Measurements from ENCODE around the gene SLC25A47.
"Not testable (repeated sequence)": the region's sequence is repeated elsewhere in the genome, so short reads cannot be mapped to it uniquely, and the experiment has no call there.

Gene SLC25A47, protein sequence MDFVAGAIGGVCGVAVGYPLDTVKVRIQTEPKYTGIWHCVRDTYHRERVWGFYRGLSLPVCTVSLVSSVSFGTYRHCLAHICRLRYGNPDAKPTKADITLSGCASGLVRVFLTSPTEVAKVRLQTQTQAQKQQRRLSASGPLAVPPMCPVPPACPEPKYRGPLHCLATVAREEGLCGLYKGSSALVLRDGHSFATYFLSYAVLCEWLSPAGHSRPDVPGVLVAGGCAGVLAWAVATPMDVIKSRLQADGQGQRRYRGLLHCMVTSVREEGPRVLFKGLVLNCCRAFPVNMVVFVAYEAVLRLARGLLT

DNA sequence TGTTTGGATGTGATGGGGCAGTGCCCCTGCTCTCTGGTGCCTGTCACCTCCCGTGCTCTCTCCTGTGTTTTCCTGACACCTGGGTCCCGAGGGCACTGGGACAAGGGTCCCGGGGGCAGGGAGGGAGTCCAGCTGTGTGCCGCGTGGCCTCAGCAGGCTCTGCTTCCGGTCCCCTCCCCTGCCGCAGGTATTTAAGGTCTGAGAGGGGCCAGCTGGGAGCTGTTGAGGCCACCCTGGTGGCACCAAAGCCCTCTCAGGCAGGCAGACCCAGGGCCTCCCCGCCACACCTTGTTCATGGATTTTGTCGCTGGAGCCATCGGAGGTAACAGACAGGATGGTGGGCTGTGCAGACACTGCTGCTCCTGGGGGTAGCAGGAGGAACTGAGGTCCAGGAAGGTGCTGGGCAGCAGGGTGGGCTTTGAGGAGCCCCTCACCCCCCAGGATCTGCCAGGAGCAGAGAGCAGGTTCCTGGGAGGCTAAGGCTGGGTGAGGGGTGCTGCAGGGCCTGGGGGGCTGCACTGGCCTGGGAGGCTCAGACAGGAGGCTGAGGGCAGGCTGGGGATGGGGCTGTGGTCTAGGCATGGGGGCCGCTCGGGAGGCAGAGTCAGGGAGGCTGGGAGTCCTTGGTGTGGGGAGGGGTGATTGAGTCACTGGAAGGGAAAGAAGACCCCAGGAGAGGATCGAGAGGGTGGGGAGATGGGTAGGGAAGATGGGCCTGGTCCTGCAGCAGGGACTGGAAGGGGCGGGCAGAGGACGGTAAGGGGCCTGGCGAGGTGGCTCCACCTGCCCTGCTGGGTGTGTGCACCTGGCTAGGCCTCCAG lies at the start of gene SLC25A47:
SLC25A47 (plus strand) TSS at position 219 of the 821 bp plus-strand sequence; CDS start at position 295, 76 bp downstream.
- Histone ChIP-seq H3K9me3 (ENCODE audit: control insufficient read depth, insufficient read depth, low read length) (no peaks in the 10 kb centered on the region), H3K9ac (ENCODE audit: low read depth, low read length) (no peak within 1 kb of the TSS), H3K4me1 (ENCODE audit: insufficient read depth, low read length) (no peaks in the 10 kb centered on the region; the same call in 1 of the 2 replicates), H3K36me3 (ENCODE audit: insufficient read depth, low read length) (no peaks in the 10 kb centered on the region)

DNA sequence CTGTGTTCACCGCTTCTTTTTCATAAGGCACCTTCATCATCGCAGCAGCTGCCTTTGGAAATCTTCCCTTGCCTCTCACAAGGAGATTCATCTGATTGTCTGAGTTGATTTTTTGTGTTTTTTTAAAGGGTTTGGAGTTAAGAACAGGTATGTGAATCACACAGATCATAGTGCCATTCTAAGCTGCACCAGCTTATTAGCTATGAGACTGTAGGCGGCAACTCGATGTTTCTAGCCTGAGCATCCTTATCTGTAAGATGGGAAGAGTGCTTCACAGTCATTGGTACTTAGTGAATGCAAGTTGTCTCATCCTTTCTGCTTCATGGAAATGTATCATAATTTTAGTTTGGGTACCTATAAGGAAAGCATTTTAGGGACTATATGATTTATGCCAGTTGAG lies 48.9 kb upstream of the SLC25A47 start:
- Histone ChIP-seq H3K36me3 (ENCODE audit: insufficient read depth, low read length) (peaks cover 4% of the 10 kb centered on the region; the same call in 1 of the 2 replicates), H3K4me1 (ENCODE audit: insufficient read depth, low read length) (peaks cover 27% of the 10 kb centered on the region), H3K9ac (ENCODE audit: low read depth, low read length) (no peak overlapping the region), H3K9me3 (ENCODE audit: control insufficient read depth, insufficient read depth, low read length) (no peaks in the 10 kb centered on the region)

DNA sequence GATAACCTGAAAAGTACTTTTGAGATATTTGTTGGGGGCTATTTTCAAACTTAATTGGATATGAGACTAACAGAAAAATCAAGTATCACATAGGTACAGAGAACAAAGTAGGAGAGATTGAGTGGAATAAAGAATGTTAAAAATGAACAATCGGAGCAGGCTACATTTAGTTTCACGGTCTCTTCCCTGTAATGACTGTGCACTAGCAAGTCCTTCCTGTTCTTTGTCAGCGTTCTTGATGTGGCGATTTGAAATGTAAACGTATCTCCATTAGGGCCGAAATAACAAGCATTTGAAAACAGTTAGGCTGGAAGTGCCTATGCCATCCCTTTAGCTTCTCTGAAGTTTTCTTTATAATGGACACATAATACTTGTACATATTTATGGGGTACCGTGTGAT lies 47.9 kb upstream of the SLC25A47 start:
- no peaks in the 10 kb centered on the region for H3K9me3 ChIP-seq (ENCODE audit: control insufficient read depth, insufficient read depth, low read length)
- H3K36me3 ChIP-seq (ENCODE audit: insufficient read depth, low read length), result peaks cover 4% of the 10 kb centered on the region; the same call in 1 of the 2 replicates
- H3K9ac ChIP-seq (ENCODE audit: low read depth, low read length), result no peak overlapping the region
- peaks cover 34% of the 10 kb centered on the region for H3K4me1 ChIP-seq (ENCODE audit: insufficient read depth, low read length)

DNA sequence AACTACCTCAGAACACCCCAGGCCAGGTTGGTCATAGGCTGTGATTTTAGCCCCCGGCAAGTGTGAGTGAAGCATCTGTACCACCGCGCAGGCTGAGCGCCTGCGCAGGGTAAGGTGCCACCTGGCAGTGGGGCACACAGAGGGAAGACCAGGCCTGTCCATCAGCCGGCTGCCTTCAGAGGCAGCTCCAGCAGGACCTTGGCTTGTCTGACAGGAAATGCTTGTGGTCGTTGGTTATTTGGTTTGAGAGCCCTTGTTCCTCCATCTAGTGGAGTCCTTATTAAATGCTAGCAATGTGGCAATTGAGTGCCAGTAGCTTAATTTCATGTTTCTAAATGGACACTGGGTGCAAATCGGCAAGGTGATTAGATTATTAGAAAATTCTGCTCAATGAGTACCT lies 44.4 kb upstream of the SLC25A47 start:
- Histone ChIP-seq H3K4me1 (ENCODE audit: insufficient read depth, low read length) (peaks cover 33% of the 10 kb centered on the region), H3K36me3 (ENCODE audit: insufficient read depth, low read length) (0 out of 2 replicates have a peak, but pooled peaks cover 4% of the 10 kb centered on the region), H3K9ac (ENCODE audit: low read depth, low read length) (no peak overlapping the region), H3K9me3 (ENCODE audit: control insufficient read depth, insufficient read depth, low read length) (no peaks in the 10 kb centered on the region)

DNA sequence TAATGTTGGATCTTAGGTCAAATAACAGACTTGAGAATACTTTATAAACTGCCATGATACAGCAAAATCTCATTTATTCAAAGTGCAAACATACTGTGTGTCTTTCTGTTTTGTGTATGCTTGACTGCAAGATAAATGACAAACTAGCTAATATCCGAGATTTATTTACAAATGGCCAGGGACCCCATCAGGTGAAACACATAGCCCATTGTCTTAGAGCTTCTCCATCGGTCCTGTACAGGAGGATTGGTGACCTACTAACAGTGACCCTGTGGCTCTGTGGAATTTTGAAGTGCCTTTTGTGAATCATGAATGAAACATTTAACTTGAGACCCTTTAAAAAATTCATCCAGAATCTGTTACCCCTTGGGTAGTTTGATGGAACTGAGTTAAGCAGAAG lies 44.0 kb upstream of the SLC25A47 start:
- Histone ChIP-seq H3K9ac (ENCODE audit: low read depth, low read length) (no peak overlapping the region), H3K9me3 (ENCODE audit: control insufficient read depth, insufficient read depth, low read length) (no peaks in the 10 kb centered on the region), H3K4me1 (ENCODE audit: insufficient read depth, low read length) (peaks cover 33% of the 10 kb centered on the region), H3K36me3 (ENCODE audit: insufficient read depth, low read length) (0 out of 2 replicates have a peak, but pooled peaks cover 4% of the 10 kb centered on the region)

DNA sequence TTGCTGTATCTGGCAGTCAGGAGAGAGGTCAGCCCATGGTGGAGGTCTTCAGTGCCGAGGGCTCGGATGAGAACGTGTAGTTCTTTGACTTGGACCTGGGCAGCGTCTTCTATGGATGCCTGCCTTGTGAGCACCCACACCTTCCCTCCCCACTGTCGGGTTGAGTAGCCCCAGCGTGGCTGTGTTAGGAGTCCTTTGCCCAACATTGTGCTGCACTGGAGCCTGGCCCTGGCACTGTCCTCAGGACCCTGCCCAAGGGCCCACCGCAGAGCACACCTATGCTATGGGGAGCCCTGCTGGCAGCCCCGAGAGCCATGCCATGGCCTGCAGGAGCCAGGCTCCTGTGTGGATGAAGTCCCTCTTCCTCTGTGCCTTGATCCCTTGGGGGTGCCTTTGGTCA lies 43.6 kb upstream of the SLC25A47 start:
- H3K4me1 ChIP-seq (ENCODE audit: insufficient read depth, low read length), result peaks cover 33% of the 10 kb centered on the region
- 0 out of 2 replicates have a peak, but pooled peaks cover 4% of the 10 kb centered on the region for H3K36me3 ChIP-seq (ENCODE audit: insufficient read depth, low read length)
- no peak overlapping the region for H3K9ac ChIP-seq (ENCODE audit: low read depth, low read length)
- H3K9me3 ChIP-seq (ENCODE audit: control insufficient read depth, insufficient read depth, low read length), result no peaks in the 10 kb centered on the region

DNA sequence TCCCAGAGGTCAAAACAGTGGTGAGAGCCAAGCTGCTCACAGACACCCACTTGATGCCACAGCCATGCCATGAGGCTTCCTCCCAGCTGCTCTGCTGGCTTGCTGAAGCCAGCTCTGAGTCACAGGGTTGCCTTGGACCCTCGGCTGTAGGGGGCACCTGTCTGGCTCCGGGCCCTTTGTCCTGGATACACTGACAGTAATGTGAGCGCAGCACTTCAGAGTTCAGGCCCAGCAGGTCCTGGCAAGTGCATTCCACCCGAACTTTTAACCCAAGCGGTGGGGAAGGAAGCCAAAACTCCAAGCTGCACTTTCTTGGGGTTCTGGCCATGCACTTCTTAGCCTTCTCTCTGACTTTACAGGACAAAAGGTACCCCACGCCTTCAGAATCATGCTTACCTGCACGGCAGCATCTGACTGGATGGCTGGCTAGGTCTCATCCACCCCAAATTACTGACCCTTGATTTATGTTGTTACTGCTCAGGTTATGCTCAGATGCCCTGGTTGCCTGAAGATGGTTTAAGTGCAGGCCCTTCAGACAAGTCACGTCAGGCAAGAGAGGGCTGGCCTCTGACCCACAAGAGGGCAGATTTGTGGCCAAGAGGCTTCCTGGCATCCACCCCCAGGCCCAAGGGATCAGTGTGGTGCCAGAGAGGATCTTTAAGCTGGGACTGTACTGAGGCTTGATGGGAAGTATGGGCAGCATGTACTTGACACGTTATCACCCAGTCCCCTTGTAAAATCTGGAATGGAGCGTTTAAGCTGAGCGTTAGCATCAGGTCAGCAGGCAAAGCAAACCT lies 41.7 kb upstream of the SLC25A47 start:
- no peaks in the 10 kb centered on the region for H3K9me3 ChIP-seq (ENCODE audit: control insufficient read depth, insufficient read depth, low read length)
- 0 out of 2 replicates have a peak, but pooled peaks cover 1% of the 10 kb centered on the region for H3K36me3 ChIP-seq (ENCODE audit: insufficient read depth, low read length)
- H3K9ac ChIP-seq (ENCODE audit: low read depth, low read length), result no peak overlapping the region
- peaks cover 18% of the 10 kb centered on the region; the same call in 1 of the 2 replicates for H3K4me1 ChIP-seq (ENCODE audit: insufficient read depth, low read length)

DNA sequence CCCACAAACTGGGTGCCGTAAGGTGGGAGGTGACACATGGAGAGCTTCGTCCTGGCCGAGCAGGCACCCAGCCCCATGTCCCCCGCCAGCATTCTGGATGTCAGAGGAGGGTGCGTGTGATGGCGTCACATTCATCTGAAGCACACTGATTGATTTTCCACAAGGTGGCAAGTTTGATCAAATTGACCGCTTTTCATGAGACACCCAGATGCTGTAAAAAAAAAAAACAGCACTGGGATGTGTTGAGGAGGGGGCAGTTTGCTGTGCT lies 41.1 kb upstream of the SLC25A47 start:
- H3K9me3 ChIP-seq (ENCODE audit: control insufficient read depth, insufficient read depth, low read length), result no peaks in the 10 kb centered on the region
- peaks cover 18% of the 10 kb centered on the region; the same call in 1 of the 2 replicates for H3K4me1 ChIP-seq (ENCODE audit: insufficient read depth, low read length)
- H3K36me3 ChIP-seq (ENCODE audit: insufficient read depth, low read length), result no peaks in the 10 kb centered on the region
- H3K9ac ChIP-seq (ENCODE audit: low read depth, low read length), result no peak overlapping the region

DNA sequence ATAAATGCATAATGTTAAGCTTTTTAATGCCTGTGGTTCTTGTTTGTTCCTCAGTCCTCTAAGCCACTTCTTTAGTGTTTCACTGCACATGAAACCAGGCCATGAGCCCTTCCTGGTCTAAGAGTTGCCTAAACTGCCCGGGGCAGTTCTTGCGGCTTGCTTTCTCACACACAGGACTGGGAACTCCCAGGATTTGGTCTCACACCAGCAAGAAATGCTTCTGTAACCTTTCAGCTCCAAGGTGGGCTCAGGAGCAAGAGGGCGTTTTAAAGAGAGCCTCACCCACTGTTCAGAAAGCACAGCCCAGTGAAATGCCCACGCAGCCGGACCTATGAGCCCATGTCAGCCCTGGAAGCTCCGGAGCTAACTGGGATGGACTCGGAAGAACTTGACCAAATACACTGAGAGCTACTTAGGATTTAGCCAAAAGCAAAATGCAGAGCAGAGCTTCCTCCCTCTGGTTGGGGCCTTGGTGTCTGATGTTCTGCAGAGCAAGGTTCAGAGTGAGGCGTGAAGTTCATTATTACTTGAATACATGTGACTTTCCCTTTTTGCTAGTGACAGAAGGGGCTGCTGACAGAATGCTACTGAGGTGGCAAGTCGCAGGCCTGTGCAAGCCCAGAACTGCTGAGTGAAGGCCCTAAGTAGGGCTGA lies 40.2 kb upstream of the SLC25A47 start:
- Histone ChIP-seq H3K4me1 (ENCODE audit: insufficient read depth, low read length) (peaks cover 18% of the 10 kb centered on the region; the same call in 1 of the 2 replicates), H3K36me3 (ENCODE audit: insufficient read depth, low read length) (no peaks in the 10 kb centered on the region), H3K9ac (ENCODE audit: low read depth, low read length) (no peak overlapping the region), H3K9me3 (ENCODE audit: control insufficient read depth, insufficient read depth, low read length) (no peaks in the 10 kb centered on the region)

DNA sequence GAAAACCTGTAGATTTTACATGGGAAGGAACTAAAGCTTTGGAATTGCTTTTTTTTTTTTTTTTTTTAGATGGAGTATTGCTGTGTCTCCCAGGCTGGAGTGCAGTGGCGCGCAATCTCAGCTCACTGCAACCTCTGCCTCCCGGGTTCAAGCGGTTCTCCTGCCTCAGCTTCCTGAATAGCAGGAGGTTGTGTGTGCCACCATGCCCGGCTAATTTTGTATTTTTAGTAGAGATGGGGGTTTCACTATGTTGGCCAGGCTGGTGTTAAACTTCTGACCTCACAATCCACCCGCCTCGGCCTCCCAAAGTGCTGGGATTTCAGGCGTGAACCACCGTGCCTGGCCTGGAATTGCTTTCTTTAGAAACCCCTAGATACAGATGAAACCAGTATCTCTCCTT lies 39.7 kb upstream of the SLC25A47 start:
- peaks cover 18% of the 10 kb centered on the region; the same call in 1 of the 2 replicates for H3K4me1 ChIP-seq (ENCODE audit: insufficient read depth, low read length)
- not testable (repeated sequence) for H3K9me3 ChIP-seq (ENCODE audit: control insufficient read depth, insufficient read depth, low read length); H3K9ac ChIP-seq (ENCODE audit: low read depth, low read length); H3K36me3 ChIP-seq (ENCODE audit: insufficient read depth, low read length)

DNA sequence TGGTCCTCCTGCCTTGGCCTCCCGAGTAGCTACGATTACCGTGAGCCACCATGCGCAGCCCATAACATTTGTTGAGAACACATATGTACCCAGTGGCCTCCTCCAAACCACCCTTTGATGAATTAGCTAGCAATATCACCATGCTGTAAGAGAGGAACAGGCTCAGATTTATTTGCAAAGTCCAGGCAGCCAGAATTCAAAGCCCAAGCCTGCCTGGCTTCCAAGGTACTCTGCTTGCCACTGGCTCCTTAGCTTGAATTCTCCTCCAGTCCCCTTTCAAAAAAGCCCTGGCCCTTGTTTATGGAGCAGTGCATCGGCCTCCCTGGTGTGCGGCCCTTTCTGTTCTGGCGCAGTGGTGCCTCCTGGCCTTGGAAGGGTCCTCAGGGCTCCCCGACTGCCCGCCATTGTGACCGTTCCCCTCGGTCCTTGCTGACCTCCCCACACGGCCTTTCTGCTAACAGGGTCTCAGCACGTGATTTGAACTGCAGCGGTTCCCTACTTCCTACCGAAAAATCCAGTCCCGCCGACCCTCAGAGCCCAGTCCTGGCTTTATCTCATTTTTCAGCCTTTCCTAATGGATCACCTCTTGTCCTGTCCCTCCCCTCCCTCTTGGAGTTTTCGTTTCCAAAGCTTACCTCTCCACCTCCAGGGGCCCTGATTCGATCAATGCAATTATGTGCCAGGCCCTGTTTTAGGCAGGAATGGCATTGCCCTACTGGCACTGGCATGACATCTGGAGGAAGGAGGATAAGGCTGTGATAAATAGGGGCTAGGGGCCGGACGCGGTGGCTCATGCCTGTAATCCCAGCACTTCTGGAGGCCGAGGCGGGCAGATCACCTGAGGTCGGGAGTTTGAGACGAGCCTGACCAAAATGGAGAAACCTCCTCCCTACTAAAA lies 38.9 kb upstream of the SLC25A47 start:
- no peaks in the 10 kb centered on the region for H3K36me3 ChIP-seq (ENCODE audit: insufficient read depth, low read length)
- H3K4me1 ChIP-seq (ENCODE audit: insufficient read depth, low read length), result peaks cover 14% of the 10 kb centered on the region; the same call in 1 of the 2 replicates
- H3K9ac ChIP-seq (ENCODE audit: low read depth, low read length), result peak overlapping the region; percentile 84
- no peaks in the 10 kb centered on the region for H3K9me3 ChIP-seq (ENCODE audit: control insufficient read depth, insufficient read depth, low read length)

DNA sequence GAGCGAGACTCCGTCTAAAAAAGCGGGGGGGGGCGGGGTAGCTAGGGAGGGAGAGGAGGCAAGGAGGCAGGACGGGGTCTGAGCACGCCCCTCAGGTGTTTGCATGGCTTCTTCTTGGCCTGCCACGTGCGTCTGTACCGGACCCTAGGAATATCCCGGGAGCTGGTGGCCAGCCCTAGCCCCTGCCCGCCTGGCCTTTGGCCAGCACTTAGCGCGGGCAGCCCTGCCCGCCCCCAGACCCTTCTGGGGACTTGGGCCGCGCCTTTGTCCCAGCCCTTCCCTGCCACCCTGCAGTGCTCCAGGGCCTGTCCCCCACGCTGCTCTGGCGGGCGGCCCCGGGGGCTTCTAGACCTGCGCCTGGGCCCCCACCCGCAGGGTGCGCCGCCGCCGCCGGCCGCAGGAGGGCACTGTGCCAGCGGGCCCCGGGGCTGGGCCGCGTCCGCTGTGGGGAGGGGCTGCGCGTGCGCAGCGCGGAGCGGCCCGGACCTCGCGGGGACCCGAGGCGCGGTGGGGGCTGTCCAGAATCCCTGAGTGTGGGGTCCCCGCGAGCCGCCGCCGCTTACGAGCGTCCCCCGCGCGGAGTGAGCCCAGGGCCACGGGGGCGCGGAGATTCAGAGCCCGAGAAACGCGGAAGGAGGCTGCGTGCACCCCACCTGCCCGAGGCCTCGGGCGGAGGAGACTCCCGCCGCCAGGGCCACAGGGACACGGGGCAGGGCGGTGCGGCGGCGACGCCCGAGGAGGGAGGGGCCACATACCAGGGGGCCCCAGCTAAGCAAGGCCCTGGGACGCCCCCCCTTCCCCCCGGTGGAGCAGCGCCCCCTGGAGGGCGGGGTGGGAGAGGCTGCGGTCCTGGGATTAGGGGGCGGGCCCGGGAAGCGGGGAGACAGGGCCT lies 37.9 kb upstream of the SLC25A47 start:
- peak overlapping the region; percentile 84 for H3K9ac ChIP-seq (ENCODE audit: low read depth, low read length)
- H3K4me1 ChIP-seq (ENCODE audit: insufficient read depth, low read length), result peaks cover 12% of the 10 kb centered on the region; the same call in 1 of the 2 replicates
- H3K36me3 ChIP-seq (ENCODE audit: insufficient read depth, low read length), result no peaks in the 10 kb centered on the region
- no peaks in the 10 kb centered on the region for H3K9me3 ChIP-seq (ENCODE audit: control insufficient read depth, insufficient read depth, low read length)

Data from ES-I3 (cell line).